Stimulated activated CD8-positive, alpha-beta memory T cell treated with anti-CD3 and anti-CD28 coated beads, Interleukin-7, amount 100 ng/mL, for 1 hour (primary cell): ENCODE measurements around the gene AKAP13.
"Not testable (repeated sequence)": the region's sequence is repeated elsewhere in the genome, so short reads cannot be mapped to it uniquely, and the experiment has no call there.

Experiments
- DNase-seq, 2 donors: peaks; one replicate each; pipeline ENCODE4 v3.0.0-alpha.2; 2020; ENCODE audit warnings: low read depth in 2 of 2

Gene AKAP13

DNA sequence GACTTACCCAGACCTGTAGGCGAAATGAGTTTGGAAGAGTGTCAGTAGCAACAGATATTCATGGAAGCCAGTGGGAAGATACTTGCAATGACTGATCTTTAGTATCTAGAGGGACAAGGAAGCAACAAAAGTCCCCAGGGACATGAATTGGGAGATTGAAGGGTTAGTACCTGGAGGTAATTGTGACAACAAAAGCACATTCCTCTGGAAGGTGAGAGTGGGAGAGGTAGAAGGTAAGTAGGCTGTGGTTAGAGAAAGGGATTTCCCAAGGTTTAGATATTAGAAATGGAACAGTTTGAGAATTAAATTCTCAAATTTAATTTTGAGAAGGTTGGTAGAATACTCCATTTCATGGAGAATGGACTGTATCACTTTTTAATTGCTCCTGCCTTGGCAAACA is 191.4 kb downstream of the AKAP13 start:
- no peak for DNase-seq

DNA sequence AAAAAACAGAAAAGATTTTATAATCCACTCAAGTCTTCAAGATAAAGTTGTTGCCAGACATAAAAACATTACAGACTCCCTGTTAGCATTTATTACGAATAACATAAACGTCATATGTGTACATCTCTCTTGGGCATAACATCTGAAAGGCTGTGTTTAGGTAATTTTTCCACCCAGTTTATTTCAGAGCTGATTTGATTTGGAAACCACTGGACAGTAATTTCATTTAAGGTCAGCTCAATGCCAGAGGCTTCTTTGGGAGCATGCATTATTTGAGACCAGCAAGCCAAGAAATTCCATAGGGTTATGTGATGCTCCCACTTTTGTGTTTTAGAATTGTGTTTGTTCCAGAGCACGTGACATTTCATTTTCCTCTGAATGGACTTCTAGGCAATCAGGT is 196.0 kb downstream of the AKAP13 start:
- DNase-seq: no peak

DNA sequence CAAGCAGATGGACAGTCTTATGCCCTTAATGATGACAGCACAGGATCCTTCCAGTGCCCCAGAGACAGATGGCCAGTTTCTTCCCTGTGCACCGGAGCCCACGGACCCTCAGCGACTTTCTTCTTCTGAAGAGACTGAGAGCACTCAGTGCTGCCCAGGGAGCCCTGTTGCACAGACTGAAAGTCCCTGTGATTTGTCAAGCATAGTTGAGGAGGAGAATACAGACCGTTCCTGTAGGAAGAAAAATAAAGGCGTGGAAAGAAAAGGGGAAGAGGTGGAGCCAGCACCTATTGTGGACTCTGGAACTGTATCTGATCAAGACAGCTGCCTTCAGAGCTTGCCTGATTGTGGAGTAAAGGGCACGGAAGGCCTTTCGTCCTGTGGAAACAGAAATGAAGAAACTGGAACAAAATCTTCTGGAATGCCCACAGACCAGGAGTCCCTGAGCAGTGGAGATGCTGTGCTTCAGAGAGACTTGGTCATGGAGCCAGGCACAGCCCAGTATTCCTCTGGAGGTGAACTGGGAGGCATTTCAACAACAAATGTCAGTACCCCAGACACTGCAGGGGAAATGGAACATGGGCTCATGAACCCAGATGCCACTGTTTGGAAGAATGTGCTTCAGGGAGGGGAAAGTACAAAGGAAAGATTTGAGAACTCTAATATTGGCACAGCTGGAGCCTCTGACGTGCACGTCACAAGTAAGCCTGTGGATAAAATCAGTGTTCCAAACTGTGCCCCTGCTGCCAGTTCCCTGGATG is 198.7 kb downstream of the AKAP13 start:
- DNase-seq: no peak

DNA sequence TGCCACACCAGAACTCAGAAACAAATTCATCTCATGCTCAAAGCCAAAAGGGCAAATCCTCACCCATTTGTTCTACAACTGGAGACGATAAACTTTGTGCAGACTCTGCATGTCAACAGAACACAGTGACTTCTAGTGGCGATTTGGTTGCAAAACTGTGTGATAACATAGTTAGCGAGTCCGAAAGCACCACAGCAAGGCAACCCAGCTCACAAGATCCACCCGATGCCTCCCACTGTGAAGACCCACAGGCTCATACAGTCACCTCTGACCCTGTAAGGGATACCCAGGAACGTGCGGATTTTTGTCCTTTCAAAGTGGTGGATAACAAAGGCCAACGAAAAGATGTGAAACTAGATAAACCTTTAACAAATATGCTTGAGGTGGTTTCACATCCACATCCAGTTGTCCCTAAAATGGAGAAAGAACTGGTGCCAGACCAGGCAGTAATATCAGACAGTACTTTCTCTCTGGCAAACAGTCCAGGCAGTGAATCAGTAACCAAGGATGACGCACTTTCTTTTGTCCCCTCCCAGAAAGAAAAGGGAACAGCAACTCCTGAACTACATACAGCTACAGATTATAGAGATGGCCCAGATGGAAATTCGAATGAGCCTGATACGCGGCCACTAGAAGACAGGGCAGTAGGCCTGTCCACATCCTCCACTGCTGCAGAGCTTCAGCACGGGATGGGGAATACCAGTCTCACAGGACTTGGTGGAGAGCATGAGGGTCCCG is 199.7 kb downstream of the AKAP13 start:
- DNase-seq: no peak

DNA sequence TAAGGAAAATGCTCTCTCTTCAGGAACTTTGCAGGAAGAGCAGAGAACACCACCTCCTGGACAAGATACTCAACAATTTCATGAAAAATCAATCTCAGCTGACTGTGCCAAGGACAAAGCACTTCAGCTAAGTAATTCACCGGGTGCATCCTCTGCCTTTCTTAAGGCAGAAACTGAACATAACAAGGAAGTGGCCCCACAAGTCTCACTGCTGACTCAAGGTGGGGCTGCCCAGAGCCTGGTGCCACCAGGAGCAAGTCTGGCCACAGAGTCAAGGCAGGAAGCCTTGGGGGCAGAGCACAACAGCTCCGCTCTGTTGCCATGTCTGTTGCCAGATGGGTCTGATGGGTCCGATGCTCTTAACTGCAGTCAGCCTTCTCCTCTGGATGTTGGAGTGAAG is 200.5 kb downstream of the AKAP13 start:
- DNase-seq: no peak

GRCh38 chr15:85581495-85581894 is 201.1 kb downstream of the AKAP13 start:
- no peak for DNase-seq

- peak; percentile 37 to 45 for DNase-seq
Observed at GRCh38 chr15:85582131-85583079, 202.0 kb downstream of the AKAP13 start.

- no peak for DNase-seq
Observed at GRCh38 chr15:85583442-85583841, 203.0 kb downstream of the AKAP13 start.

GRCh38 chr15:85583923-85584390 is 203.6 kb downstream of the AKAP13 start:
- no peak for DNase-seq

DNA sequence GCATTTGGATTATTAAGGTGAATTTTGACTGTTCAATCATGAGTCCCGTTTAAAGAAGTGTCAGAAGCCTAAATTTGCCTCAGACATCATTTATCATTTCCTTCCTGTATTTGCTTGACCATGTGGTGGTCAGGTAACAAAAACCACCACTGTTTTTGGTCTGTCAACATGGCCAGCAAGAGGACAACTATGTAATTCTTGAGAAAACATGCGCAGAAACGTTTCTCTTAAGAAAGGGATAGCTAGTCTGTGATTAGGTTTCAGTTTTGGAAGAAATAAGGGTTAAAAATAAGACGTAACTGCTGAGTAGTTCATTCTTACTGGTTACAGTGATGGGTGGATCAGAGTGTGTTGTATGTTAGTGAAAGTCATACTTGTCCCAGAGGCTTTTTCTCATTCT is 204.5 kb downstream of the AKAP13 start:
- no peak for DNase-seq

DNA sequence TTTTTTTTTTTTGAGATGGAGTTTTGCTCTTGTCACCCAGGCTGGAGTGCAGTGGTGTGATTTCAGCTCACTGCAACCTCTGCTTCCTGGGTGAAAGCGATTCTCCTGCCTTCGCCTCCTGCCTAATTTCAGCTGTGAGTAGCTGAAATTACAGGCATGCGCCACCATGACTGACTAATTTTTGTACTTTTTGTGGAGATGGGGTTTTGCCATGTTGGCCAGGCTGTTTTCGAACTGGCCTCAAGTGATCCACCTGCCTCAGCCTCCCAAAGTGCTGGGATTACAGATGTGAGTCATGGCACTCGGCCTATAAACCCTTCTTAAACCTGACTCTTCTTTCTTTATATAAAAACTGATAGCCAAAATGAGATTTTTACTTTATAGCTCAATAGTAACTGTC is 205.8 kb downstream of the AKAP13 start:
- DNase-seq: not testable (repeated sequence)

DNA sequence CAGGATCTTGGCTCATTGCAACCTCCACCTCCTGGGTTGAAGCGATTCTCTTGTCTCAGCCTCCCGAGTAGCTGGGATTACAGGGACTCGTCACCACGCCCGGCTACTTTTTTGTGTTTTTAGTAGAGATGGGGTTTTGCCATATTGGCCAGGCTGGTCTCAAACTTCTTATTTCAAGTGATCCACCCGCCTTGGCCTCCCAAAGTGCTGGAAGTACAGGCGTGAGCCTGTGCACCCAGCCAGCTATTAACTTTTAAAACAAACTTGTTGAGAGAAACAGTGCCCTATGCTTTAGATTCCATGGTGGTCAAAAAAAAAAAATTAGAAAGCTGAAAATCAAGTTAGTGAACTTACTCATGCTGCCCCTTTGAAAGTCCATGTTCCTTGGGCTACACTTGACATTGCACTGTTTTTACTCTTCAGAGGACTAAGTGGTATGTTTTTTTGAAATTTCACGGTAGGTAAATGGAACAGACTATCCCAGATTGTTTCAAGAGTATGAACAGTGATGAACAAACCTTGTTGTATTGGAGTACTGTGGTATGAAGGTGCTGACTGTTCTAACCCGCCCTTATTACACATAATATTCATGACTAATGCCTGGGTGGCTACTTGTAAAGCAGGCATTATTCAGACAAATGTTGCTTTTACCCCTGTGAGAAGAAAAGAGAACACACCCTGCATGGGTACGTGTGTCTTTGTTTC is 207.5 kb downstream of the AKAP13 start:
- no peak for DNase-seq

GRCh38 chr15:85588677-85589076 is 208.3 kb downstream of the AKAP13 start:
- no peak for DNase-seq

GRCh38 chr15:85589851-85590250 is 209.4 kb downstream of the AKAP13 start:
- no peak for DNase-seq

DNA sequence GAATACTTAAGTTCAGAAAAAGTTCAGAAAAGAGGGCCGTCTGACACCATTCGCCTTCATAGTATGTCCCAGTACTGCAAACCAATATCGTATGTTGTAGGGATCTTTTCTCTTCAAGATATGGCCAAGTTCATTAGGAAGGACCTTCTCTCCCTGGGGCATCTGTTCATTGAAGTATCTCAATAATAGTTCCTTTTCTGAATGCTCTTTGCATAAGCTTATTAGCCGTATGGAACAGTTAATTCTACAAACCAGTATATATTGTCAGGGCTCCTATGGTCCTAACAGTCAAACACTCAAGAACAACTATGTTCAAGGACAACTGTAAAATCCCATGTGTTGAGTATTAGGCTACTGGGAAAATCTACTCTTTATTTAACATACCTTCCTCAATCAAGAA is 211.2 kb downstream of the AKAP13 start:
- no peak for DNase-seq

GRCh38 chr15:85592148-85592547 is 211.7 kb downstream of the AKAP13 start:
- DNase-seq: no peak

- DNase-seq: no peak
Observed at GRCh38 chr15:85593809-85594445, 213.5 kb downstream of the AKAP13 start.

GRCh38 chr15:85595804-85596536 is 215.6 kb downstream of the AKAP13 start:
- DNase-seq: no peak

GRCh38 chr15:85597155-85597815 is 216.9 kb downstream of the AKAP13 start:
- DNase-seq: no peak

GRCh38 chr15:85598219-85598618 is 217.8 kb downstream of the AKAP13 start:
- no peak for DNase-seq
